Embryonic facial prominence (tissue), 1 donor: ENCODE measurements around the gene MYH6.
"Not testable (repeated sequence)": the region's sequence is repeated elsewhere in the genome, so short reads cannot be mapped to it uniquely, and the experiment has no call there.

ENCODE experiments used
- DNase-seq: peaks from one replicate; pipeline ENCODE4 v3.0.0-alpha.2; 2016; ENCODE audit errors: extremely low spot score

Gene MYH6

GRCh38 chr14:23396781-23397407 is 11.2 kb downstream of the MYH6 start:
- no peak for DNase-seq

DNA sequence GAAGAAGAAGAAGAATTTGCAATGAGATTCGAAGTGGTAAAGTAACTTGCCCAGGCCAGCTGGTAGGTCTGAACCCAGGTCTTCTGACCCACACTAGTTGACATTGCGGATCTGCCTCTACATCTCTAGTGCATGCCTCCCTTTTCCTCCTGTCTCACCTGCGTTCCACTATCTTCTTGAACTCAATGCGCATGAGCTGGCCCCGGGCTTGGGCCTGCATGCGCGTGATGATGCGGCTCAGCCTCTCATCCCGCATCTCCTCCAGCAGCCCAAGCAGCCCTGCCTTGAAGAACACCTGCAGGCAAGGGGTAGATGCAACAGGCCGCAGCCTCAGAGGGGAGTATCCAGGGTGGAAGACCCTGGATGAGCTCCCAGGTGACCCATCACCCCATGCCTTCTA is 11.9 kb downstream of the MYH6 start:
- no peak for DNase-seq

DNA sequence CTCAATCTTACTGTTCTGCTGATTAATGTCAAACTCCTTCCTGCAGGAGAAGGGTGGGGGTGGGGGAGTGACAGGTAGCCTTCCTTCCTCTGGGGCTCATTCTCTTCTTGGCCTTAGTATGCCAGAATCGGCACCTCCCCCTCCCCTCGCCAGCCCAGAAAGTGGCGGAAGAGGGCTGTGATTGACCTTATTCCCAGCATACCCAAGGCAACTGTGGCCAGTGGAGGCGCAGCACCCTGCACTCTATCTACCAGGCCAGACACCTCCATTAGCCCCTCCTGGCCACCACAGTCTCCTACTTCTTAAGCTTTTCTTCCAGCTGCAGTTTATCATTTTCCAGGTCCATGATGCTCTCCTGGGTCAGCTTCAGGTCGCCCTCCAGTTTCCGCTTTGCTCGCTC is 15.5 kb downstream of the MYH6 start:
- no peak for DNase-seq

DNA sequence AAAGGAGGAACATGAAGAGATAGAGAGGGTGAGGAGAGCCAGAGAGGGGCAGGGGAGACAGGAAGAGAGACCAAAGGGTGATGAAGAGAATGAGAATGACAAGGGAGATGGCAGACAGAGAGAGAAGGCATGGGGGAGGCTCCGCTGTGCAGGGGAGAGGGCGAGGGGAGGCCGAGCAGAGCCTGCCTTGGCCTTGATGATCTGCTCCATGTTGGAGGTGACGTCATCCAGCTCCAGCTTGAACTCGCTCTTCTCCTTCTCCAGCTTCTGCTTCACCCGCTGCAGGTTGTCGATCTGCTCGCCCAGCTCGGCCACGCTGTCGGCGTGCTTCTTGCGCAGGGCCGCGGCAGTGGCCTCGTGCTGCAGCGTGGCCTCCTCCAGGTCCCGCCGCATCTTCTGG is 18.2 kb downstream of the MYH6 start:
- DNase-seq, result not testable (repeated sequence)

- no peak for DNase-seq
These were observed 18.7 kb downstream of the MYH6 start for GRCh38 chr14:23389396-23389795.

DNA sequence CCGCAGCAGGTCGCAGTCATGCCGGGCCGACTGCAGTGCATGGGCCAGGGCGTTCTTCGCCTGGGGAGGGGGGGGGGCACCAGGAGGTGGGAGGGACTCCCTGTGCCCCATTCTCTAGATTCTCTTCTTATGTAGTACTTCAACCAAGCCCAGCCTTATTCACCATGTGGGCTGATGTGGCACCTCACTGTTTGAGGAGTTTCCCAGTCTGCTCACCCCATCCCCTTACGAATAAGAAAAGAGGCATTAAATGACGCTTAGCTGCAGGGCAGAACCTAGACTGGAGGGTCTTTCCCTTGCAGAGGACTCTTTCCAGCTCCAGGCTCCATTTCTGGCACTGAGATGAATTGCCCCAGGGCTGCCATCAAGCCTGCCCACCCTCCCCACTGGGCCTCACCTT is 19.1 kb downstream of the MYH6 start:
- no peak for DNase-seq

- no peak for DNase-seq
These were observed 19.9 kb downstream of the MYH6 start for GRCh38 chr14:23387916-23388882.

GRCh38 chr14:23386999-23387398 is 21.1 kb downstream of the MYH6 start:
- no peak for DNase-seq

GRCh38 chr14:23386266-23386657 is 21.8 kb downstream of the MYH6 start:
- not testable (repeated sequence) for DNase-seq

DNA sequence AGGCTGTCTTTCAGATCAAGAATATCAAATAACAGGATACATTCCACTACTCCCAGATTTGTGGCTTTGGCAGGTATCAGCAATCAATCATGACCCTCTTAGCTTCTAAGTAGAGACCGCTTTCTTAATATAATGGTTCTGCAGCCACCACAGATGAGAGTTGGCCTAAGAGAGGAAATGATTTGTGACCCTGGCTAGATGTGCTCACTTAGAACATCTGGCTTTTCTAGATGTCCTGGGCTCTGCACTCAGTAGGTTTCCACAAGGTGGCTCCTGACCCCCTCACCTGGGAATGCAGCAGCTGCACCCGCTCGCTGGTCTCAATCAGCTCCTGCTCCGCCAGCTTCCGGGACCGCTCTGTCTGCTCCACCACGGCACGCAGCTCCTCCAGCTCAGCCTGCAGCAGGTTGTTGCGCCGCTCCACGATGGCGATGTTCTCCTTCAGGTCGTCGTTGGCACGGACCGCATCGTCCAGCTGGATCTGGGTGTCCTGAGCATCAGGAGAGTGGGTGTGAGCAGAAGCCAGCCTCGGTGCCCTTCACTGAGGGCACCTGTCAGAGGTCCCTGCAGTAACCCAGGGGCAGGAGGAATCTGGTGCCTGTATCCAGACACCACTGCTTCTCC is 22.3 kb downstream of the MYH6 start:
- no peak for DNase-seq

DNA sequence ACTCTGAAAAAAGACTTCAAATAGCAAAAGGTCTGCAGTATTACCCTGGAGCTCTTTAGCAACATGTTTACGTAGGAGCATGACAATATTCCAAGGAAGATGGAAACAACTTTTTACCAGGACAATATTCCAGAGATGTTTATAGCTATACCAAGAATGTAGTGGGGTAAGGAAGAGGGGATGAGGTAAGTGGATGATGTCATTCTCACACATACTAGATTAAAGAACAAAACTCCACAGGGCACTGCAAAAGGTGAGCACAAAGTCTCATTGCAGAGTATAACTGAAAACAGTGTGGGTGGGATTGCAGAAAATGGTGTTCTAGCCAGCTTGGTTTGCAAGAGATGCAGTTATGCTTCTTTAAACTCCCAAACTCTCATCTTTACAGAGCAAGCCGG is 22.8 kb downstream of the MYH6 start:
- no peak for DNase-seq

GRCh38 chr14:23384364-23385080 is 23.6 kb downstream of the MYH6 start:
- no peak for DNase-seq

- DNase-seq, result no peak
These were observed 25.2 kb downstream of the MYH6 start for GRCh38 chr14:23382731-23383440.

GRCh38 chr14:23382276-23382675 is 25.8 kb downstream of the MYH6 start:
- no peak for DNase-seq

DNA sequence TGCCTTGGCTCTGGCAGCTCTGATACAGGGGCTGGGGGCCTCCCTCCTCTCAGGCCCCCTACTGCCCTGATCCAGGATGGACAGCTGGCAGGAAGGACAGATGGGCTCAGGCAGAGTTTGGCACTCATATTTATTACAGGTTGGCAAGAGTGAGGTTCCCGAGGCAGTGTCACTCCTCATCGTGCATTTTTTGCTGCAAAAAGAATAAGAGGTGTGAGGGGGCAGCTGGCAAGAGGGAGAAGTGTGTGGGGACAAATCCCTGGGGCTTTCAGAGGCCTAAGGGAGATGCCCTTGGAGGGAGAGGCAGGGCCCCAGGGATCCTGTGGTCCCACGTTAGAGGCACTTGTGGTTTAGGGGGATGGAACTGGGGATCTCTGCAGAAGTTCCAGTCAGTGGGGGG is 26.2 kb downstream of the MYH6 start:
- peak; percentile 100 for DNase-seq

DNA sequence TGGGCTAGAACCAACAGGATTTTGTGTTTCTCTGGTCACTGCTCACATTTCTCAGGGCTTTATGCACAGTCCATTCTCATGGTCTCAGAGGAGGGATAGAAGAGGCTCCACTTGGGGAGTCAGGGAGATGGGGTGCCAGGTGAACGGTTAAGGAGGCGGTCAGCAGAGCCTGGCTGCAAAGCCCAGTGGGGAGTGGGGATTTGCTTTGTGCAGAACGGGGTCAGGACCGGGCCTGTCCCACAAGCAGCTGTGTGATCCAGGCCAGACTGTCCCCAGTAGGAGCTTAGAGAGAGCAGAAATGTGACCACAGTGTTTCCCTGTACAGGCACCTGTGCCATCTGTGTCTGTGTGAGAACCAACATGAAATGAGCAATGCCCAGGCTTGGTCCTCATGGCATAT is 27.1 kb downstream of the MYH6 start:
- no peak for DNase-seq

GRCh38 chr14:23380197-23380914 is 27.7 kb downstream of the MYH6 start:
- DNase-seq, result no peak

DNA sequence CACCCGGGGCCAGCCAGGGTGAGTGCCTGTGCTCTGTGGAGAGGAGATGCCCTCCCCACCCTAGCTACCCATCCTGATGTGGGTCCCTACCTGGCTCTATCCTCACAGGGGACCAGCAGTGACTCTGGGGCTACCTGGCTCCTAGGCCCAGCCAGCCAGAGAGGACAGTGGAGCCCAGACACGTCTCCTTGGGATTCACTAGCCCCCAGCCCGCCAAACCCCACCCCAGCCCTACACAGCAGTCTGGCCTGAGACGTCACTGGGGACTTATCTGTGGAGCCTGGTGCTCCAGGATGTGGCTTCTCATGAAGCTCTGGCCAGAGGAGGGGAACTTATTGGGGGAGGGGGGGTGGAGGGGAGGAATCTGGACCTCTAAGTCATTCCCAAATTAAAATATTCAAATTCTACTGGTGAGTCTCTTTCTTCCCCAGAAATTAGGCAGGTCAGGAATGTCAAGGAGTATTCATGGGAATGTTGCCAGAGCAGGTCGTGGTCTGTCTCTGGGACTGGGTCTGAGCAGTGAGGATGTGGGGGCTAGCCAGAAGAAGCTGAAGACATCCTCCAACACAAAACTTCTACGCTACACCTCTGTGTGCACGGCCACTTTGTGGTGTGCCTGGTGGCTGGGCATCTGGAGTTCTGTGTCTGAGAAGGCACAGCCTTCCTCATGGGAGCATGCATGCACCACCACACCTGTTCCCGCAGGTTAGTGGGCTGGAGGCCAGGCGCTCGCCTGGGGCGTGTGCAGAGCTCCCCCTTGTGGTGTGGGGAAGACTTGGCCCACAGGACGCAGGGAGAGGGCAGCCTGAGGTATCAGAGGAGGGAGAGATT is 28.5 kb downstream of the MYH6 start:
- no peak for DNase-seq

- no peak for DNase-seq
These were observed 29.4 kb downstream of the MYH6 start for GRCh38 chr14:23378612-23379220.
